GM12875 (cell line): ENCODE results near the gene STEAP1B.

Experiments used
- H3K4me3 ChIP-seq: one replicate; pipeline ENCODE4 v1.5.1; 2011; ENCODE audit warnings: low read depth, low read length, control low read depth
- CTCF ChIP-seq: IDR thresholded peaks from 2 replicates; pipeline ENCODE4 v1.5.1; 2011; ENCODE audit warnings: low read depth, mild to moderate bottlenecking, control low read depth, inconsistent platforms, low read length, moderate library complexity, borderline replicate concordance; ENCODE audit not compliant: insufficient read depth

The STEAP1B gene

GRCh38 chr7:22378199-22378980 is 121.6 kb downstream of the STEAP1B start:
- no peak overlapping the region for H3K4me3 ChIP-seq
- no peak for TF ChIP-seq CTCF

- TF ChIP-seq CTCF = no peak
- no peak overlapping the region for H3K4me3 ChIP-seq
Observed at GRCh38 chr7:22377703-22378102, 122.3 kb downstream of the STEAP1B start.

- H3K4me3 ChIP-seq = no peak overlapping the region
- TF ChIP-seq CTCF = no peak
Observed at GRCh38 chr7:22375359-22376048, 124.5 kb downstream of the STEAP1B start.

- H3K4me3 ChIP-seq = no peak overlapping the region
- no peak for TF ChIP-seq CTCF
Observed at GRCh38 chr7:22373911-22374310, 126.1 kb downstream of the STEAP1B start.

- no peak overlapping the region for H3K4me3 ChIP-seq
- no peak for TF ChIP-seq CTCF
Observed at GRCh38 chr7:22373388-22373787, 126.6 kb downstream of the STEAP1B start.

- H3K4me3 ChIP-seq = no peak overlapping the region
- TF ChIP-seq CTCF = no peak
Observed at GRCh38 chr7:22372863-22373262, 127.1 kb downstream of the STEAP1B start.

- TF ChIP-seq CTCF = no peak
- no peak overlapping the region for H3K4me3 ChIP-seq
Observed at GRCh38 chr7:22371878-22372277, 128.1 kb downstream of the STEAP1B start.
